ENCODE data around the gene AGK. TPM values are rescaled to one million over a fixed set of nuclear protein-coding genes. Genes with fewer than 3 reads are reported as not detected.

Gene AGK
- polyA plus RNA-seq, 1 donor (not counting 4 experiments of a cell fraction or from before 2014, with no cell fraction given), result 40.0 TPM

- no peaks in the 10 kb centered on the region for H3K9me3 ChIP-seq (ENCODE audit: control insufficient read depth, low read depth, low read length)
- no peak overlapping the region for H3K9ac ChIP-seq (ENCODE audit: control insufficient read depth, extremely low read depth, insufficient read depth, low read length)
- DNase-seq (ENCODE audit: low read depth, low spot score) (no peak), FAIRE-seq (no peak)
- H3K36me3 ChIP-seq (ENCODE audit: control insufficient read depth in 2 of 2, extremely low read depth in 1 of 2, insufficient read depth in 2 of 2, low read length in 2 of 2), result peaks cover 0 to 2% of the 10 kb centered on the region in 2 experiments
- H4K20me1 ChIP-seq (ENCODE audit: control insufficient read depth, extremely low read depth, insufficient read depth, low read length), result no peaks in the 10 kb centered on the region
- H3K79me2 ChIP-seq (ENCODE audit: control insufficient read depth, insufficient read depth, low read length), result no peaks in the 10 kb centered on the region
- dilution Hi-C loops (cut with MboI; ENCODE audit: extremely low pct_ligation_motif_present, low sequenced_read_pairs), result no loop called here
- no peaks in the 10 kb centered on the region for H3K9me1 ChIP-seq (ENCODE audit: control insufficient read depth, extremely low read depth, insufficient read depth, low read length)
- no peak overlapping the region for H3K4me2 ChIP-seq (ENCODE audit: control insufficient read depth, extremely low read depth, insufficient read depth, low read depth, low read length)
- no peak overlapping the region for H3K4me3 ChIP-seq (ENCODE audit: control insufficient read depth in 2 of 3, extremely low read depth in 1 of 3, insufficient read depth in 2 of 3, low read depth in 1 of 3, low read length in 3 of 3)
- no peaks in the 10 kb centered on the region for H3K27me3 ChIP-seq (ENCODE audit: control insufficient read depth, extremely low read depth, insufficient read depth, low read length)
- peaks cover under 1% of the 10 kb centered on the region for H3K4me1 ChIP-seq (ENCODE audit: control insufficient read depth, extremely low read depth, insufficient read depth, low read length)
- H3K27ac ChIP-seq (ENCODE audit: control insufficient read depth, insufficient read depth, low read length), result no peak overlapping the region
- TF ChIP-seq CTCF (optimal IDR thresholded peaks at IDR 0.05 in 1 of 3, IDR thresholded peaks at IDR 0.05 in 1 of 3, conservative IDR thresholded peaks at IDR 0.05 in 1 of 3; ENCODE audit: extremely low read depth in 1 of 3, insufficient read depth in 2 of 3, low read length in 3 of 3), result no peak
- no peak for TF ChIP-seq EZH2 (IDR thresholded peaks at IDR 0.05; ENCODE audit: low read length)
- H2AFZ ChIP-seq (ENCODE audit: control insufficient read depth, low read length), result no peak overlapping the region
Observed at GRCh38 chr7:141668853-141669252, 117.6 kb downstream of the AGK start.

- no peak for DNase-seq (ENCODE audit: low read depth, low spot score)
- Histone ChIP-seq H3K27me3 (ENCODE audit: control insufficient read depth, extremely low read depth, insufficient read depth, low read length) (no peaks in the 10 kb centered on the region), H4K20me1 (ENCODE audit: control insufficient read depth, extremely low read depth, insufficient read depth, low read length) (no peaks in the 10 kb centered on the region), H3K9me1 (ENCODE audit: control insufficient read depth, extremely low read depth, insufficient read depth, low read length) (no peaks in the 10 kb centered on the region), H3K4me3 (ENCODE audit: control insufficient read depth in 2 of 3, extremely low read depth in 1 of 3, insufficient read depth in 2 of 3, low read depth in 1 of 3, low read length in 3 of 3) (no peak overlapping the region), H3K27ac (ENCODE audit: control insufficient read depth, insufficient read depth, low read length) (no peak overlapping the region), H3K9ac (ENCODE audit: control insufficient read depth, extremely low read depth, insufficient read depth, low read length) (no peak overlapping the region), H3K79me2 (ENCODE audit: control insufficient read depth, insufficient read depth, low read length) (no peaks in the 10 kb centered on the region), H3K4me2 (ENCODE audit: control insufficient read depth, extremely low read depth, insufficient read depth, low read depth, low read length) (no peak overlapping the region), H3K36me3 (ENCODE audit: control insufficient read depth in 2 of 2, extremely low read depth in 1 of 2, insufficient read depth in 2 of 2, low read length in 2 of 2) (no peaks in the 10 kb centered on the region), H2AFZ (ENCODE audit: control insufficient read depth, low read length) (no peak overlapping the region), H3K4me1 (ENCODE audit: control insufficient read depth, extremely low read depth, insufficient read depth, low read length) (peaks cover 12% of the 10 kb centered on the region), H3K9me3 (ENCODE audit: control insufficient read depth, low read depth, low read length) (no peaks in the 10 kb centered on the region)
- no peak for TF ChIP-seq EZH2 (IDR thresholded peaks at IDR 0.05; ENCODE audit: low read length)
- TF ChIP-seq CTCF (optimal IDR thresholded peaks at IDR 0.05 in 1 of 3, IDR thresholded peaks at IDR 0.05 in 1 of 3, conservative IDR thresholded peaks at IDR 0.05 in 1 of 3; ENCODE audit: extremely low read depth in 1 of 3, insufficient read depth in 2 of 3, low read length in 3 of 3), result no peak
- dilution Hi-C loops (cut with MboI; ENCODE audit: extremely low pct_ligation_motif_present, low sequenced_read_pairs), result no loop called here
- no peak for FAIRE-seq
Observed at GRCh38 chr7:141671705-141672496, 120.7 kb downstream of the AGK start.

All from keratinocyte (primary cell).